GM20431 (cell line): ENCODE measurements around the gene DSP.

Experiments used
- in situ Hi-C: fragments of 300-500 bp; cut with MseI, MboI; formaldehyde crosslinking; loops from one replicate; pipeline ENCODE4 v1.15.0; 2020; ENCODE audit warnings: low sequenced_read_pairs; ENCODE audit not compliant: unreplicated experiment

DSP gene

GRCh38 chr6:7636151-7636550 is 94.7 kb downstream of the DSP start:
- in situ Hi-C loops: no loop called here
